Activated CD4-positive, alpha-beta T cell treated with anti-CD3 and anti-CD28 coated beads for 24 hours (primary cell): ENCODE measurements around the gene TMEM61.
"Not testable (repeated sequence)": the region's sequence is repeated elsewhere in the genome, so short reads cannot be mapped to it uniquely, and the experiment has no call there.

Experiments used
- DNase-seq, 2 donors: peaks; one replicate each; pipeline ENCODE4 v3.0.0-alpha.2; 2020; ENCODE audit warnings: low read depth in 2 of 2

The TMEM61 gene

DNA sequence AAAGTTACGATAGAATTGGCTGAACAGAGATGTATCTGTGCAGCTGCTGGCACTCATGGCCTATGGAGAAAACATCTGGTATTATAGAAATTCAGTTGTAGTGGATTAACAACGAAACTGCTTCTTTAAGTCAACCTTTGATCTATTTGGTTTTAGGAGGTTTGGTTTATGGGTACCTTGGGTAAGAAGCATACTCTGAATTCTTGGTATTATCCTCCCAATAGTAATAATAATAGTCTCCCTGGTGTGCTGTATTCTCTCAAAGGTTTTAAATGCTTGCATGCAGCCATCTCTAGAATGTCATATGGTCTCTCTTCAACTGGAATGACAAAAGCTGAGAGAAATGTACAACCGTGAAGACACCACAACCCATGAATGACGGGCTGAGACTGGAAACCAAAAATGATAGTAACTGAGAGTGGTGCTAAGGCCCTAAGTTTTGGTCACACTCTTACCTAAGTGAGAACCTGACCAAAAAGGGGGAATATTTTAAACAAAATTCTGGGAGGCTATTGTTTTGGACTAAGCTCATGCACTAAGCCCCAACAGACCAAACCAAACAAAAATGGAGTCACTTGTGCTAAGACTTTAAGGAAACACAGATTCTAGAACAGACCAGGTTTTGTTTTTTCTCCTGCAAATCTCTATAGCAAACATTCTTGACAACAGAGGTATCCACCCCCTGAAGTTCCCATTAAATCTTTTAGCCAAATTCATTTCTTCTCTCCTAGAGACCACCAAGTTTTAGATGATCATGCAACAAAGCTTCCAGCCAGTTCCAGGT, 17.6 kb upstream of the TMEM61 start:
- DNase-seq = no peak

DNA sequence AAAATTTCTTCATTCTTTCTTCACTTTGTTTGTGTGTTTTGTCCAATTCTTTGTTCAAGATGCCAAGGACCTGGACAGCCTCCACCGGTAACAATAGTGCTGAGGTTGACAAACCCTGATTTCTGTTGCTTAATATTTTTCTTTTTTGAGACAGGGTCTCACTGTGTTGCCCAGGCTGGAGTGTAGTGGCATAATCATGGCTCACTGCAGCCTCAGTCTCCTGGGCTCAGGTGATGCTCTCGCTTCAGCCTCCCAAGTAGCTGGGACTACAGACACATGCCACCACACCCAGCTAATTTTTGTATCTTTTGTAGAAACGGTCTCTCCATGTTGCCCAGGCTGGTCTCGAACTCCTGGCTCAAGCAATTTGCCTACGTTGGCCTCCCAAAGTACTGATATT, 16.6 kb upstream of the TMEM61 start:
- not testable (repeated sequence) for DNase-seq

DNA sequence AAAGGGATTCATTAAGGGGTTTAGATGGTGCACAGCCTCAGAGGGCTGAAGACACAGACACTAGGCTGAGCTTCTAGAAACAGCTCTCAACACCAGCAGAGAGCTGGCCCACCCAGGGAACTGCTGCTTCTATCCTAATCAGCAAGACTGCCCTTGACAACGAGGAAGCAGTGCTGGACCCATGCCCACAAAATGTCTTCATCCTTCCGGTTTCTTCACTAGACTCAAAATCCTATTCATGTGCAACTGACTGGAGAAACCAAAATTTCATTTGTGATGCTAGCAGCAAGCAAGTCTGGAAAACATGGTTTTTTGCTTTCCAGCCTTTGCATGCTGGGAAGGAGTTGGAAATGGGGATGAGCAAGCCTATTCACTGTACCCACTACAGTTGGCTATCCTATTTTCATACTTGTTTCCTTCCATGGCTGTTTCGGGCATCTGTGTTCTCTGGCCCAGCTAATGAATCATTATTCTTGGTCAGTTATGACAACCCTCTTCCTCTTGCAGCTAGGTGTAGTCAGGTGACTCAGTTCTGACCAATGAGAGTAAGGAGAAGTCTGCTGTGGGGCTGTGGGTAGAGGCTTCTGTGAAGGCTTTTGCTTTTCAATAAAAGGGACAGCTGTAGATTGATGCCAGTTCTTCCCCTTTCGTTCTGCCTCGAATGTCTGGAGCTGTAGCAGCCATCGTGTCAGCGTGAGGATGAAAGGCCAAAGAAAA, 14.6 kb upstream of the TMEM61 start:
- no peak for DNase-seq

DNA sequence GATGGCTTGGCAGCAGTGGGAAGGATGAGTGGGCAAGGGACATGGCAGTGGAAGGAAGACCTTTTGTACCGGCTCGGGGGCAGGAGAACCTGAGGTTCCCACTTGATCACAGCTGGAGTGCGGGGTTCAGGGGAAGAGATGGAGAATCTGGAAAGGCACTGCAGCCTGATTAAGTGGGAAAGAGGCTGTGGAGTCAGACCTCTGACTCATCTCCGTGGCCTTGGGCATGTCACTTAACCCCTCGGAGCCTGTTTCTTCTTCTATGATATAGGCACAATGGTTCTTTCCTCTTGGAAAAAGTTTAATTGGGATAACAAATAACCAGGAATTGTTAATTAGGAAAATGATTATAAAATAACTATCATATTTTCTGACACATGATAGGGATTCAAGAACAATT, 13.1 kb upstream of the TMEM61 start:
- no peak for DNase-seq

DNA sequence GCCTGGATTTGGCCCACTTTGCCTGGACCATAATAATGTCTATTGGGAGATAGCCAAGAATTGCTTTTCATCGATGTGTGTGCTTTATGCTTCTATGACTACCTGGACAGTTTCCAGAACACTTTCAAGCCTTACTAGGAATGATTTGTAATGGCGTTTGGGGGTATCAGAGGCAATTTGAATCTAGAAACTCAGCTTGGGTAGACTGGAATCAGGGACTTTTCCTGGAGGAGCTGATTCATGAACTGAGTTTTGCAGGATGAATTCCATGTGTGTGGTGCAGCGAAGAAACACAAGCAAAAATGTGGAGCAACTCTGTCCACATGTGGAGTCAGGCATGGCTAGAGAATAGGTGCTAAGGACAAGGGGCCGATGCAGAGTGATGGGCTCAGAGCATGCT, 11.9 kb upstream of the TMEM61 start:
- no peak for DNase-seq

DNA sequence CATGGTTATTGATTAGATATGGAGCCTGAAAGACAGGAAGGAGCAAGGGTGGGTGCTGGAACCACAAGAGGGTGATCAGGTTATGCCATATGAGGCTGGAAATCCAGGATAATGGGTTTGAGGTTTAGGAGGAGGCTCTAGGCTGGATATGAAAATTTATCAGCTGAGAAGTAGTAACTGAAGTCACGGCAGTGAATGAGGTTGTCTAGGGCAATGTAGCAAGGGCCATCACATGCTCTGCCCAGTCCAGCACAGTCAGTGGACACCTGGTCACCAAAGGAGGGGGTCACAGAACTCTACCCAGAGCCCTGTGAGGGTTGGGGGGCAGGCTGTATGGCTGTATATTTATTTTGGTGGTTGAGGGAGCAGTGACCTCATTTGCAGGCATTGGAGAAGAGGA, 10.5 kb upstream of the TMEM61 start:
- DNase-seq = no peak

DNA sequence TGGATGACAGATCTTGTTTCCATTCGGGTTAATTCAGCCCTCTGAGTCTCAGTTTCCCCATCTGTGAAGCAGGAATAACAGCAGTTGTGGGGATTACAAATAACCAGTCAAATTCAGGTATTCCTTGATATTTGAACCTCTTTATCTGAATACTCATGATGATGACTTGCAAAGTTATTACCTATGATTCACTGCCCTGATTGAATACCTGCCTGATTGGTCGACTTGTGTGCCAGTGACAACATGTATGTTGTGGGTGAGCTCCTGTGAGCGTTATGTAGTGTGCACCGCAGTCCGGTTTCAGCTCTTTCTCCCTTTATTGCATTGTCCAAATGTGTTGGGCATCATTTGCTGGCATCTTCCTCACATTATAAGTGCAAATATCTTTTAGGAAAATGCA, 9.5 kb upstream of the TMEM61 start:
- no peak for DNase-seq

DNA sequence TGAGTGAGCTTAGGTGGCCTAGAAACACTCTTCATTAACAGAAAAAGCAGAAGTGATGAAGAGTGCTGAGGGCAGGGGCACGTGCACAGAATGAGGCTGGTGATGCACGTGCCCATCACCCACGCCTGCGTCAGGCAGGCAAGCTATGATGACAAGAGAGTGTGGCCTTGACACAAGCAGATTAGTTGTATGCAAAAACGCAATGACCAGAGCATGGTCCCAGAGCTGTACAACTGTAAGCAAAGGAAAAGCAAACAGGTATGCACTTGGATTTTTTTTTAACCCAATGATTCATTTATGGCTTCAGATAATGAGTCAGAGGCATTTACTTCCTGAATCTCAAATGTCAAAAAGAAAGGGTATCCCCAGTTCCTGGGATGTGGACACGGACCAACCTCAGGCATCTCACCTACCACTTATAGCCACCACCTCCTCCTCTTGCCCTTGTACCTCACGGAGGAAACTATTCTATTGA, 9.1 kb upstream of the TMEM61 start:
- no peak for DNase-seq

DNA sequence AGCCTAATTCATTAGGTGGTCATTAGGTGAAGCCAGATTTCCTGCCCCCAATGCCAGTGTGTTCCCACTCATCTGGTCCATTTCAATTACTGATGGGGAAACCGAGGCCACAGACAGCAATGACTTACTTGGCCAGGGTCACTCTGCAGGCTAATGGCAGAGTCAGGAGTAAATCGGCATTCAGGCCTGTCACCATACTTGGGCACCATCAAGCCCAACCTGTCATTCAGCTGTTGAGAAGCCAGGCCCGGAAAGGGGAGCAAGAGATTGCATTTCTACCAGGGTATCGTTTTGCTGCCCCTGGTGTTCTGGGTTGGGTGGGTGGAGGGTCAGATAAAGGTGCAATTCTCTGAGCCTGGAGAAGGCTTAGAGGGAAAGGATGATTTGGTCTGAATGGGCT, 8.0 kb upstream of the TMEM61 start:
- no peak for DNase-seq

DNA sequence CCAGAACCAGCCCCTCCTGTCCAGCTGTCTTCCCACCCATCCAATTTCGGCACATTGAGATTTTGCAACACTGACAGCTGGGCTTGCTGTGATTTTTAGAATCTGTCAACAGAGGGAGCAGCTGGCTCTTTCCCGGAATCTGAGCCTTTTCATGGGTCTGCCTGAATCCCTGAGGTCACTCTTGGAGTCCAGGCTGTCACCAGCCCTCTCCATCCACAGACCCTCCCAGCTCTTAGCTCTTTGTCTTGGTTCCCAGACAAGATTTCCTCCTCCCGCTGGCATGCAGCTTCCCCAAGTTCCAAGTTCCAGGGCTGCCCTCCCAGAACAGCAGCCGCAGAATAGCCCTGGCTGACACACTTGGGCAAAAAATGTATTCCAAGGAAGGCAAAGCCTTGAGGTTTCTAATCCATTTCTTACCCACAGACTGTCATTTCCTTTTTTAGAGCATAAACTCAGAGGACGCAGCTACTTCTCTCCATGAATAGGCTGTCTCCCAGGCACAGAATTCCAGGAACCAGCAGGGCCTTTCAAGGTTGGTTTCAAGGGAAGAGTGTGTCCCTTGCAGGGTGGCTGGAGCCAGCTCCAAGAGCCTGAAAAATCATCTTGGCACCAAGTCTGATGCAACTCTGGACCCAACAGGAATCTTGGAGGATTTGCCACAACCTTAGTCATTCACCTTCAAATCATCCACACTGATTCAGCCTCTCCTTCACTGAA, 7.1 kb upstream of the TMEM61 start:
- no peak for DNase-seq

DNA sequence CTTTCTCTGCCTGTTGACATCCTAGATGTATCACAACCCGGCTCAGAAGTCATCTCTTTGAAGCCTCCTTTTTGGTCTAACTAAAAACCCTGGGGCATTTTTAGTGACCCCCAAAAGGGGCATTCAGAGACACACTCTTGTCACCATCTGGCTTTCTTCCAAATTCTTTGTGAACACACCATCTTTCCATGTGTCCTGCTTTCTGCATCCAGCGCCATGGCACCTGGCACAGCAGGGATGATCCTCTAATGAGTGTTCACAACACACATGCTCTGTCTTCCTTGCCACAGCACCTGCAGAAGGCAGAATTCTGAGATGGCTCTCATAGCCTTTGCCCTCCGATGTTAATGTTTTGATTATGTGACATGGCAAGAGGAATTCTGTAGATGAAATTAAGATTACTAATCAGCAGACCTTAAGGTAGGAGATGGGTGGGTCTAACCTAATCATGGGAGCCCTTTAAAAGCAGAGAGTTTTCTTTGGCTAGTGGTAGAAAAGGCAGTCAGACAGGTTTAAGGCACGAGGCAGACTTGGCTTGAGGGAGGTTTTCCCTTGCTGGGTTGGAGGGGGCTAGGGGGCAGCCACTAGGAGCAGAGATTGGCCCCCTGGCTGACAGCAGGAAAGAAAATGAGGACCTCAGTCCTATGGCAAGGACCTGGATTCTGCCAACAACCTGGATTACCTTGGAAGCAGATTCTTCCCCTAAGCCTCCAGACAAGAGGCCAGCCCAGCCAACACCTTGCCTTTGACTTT, 4.9 kb upstream of the TMEM61 start:
- DNase-seq = no peak

DNA sequence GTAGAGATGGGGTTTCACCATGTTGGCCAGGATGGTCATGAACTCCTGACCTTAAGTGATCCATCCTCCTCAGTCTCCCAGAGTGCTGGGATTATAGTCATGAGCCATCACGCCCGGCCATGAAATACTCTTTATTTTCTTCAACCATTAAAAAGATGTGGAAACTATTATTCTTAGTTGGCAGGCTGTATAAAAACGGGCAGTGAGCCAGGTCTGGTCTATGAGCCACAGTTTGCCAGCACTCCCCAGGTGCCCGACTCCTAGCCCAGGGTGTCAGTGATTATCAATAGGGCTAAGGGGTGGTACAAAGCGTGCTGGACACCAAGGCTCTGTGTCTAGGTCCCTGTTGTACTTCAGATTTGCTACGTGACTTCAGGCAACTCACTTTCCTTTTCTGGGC, 3.7 kb upstream of the TMEM61 start:
- no peak for DNase-seq

DNA sequence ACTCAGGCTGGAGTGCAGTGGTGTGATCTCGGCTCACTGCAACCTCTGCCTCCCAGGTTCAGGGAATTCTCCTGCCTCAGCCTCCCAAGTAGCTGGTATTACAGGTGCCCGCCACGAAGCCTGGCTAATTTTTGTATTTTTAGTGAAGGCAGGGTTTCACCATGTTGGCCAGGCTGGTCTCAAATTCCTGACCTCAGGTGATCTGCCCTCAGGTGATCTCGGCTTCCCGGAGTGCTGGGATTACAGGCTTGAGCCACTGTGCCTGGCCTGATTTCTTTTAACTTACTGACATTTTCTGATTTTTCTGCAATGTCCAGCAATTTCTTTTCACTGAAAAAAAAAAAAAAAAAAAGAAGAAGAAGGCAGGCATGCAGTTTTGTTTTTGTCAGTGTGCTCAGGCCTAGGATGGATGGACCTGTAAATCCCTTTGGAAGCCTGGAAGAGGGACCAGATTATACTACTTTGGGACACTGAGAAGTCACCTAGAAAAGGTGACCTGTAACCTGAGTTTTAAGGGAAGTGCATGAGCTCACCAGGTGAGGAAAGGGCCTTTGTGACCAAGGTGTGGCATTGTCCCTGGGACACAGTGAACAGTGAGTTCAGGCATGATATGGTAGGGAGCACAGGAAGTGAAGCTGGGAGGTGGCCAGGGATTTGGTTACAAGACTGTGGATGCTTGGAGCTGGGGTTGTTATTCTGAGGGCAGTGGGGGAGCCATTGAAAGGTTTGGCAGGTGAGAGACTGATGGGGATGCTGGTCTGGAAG, 2.7 kb upstream of the TMEM61 start:
- no peak for DNase-seq

DNA sequence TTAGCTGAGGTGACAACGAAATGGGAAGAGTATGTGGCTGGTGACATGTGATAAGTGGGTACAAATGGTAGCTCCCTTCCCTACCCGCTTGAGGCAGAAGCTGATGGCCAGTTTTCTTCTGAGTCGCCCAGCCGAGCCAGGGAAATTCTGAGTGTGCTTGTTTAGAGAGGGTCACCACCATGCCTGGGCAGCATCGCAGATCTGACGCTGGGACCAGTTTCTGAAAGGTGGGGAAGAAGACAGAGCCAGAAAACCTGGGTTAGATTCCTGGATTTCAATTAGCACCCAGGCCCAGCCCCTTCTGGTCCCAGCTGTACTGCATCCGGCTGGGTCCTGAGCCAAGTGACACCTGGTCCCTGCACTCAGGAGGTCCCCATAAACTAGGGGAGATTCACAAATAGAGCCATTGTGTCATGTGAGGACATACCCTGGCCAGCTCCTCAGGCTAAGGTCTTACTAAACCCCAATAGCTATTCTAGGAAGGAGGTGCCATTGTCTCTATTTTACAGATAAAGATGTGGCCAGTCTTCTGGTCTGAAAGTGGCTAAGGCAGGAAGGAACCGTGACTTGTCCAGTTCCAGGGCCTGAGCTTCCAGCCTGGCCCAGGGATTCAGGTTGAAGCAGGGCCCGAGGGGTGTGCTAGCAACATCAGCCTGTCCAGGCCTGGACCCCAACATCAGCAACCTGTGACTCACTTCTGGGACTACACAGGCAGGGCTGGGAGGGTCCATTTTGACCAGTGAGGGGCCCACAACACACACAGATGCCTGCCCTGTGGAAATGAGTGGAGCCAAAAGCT, 1.7 kb upstream of the TMEM61 start:
- no peak for DNase-seq

DNA sequence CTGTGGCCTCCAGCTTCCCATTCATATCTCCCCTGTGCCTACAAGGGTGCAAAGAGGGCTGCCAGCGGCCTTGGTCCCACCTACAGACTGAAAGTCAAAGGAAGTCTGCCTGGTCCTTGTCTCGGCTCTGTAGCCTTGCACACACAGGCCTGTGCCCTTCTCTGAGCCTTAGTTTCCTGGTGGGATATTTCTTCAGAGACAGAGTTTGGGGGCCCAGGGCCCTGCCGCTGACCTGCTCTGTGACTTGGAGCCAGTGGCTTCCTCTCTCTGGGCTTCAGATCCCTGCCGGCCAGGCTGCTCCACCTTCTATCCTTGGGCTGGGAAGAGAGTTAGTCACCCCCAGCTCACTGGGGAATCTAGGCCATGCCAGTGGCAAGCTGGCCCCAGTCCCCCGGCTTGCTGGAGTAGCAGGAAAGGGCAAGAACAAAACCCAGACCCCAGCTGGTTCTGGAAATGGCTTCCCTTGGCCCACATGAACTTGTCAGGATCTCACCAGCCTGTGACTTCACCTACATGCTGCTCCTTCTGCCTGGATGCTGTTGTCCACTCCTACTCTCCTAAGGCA, 1.0 kb upstream of the TMEM61 start:
- no peak for DNase-seq

DNA sequence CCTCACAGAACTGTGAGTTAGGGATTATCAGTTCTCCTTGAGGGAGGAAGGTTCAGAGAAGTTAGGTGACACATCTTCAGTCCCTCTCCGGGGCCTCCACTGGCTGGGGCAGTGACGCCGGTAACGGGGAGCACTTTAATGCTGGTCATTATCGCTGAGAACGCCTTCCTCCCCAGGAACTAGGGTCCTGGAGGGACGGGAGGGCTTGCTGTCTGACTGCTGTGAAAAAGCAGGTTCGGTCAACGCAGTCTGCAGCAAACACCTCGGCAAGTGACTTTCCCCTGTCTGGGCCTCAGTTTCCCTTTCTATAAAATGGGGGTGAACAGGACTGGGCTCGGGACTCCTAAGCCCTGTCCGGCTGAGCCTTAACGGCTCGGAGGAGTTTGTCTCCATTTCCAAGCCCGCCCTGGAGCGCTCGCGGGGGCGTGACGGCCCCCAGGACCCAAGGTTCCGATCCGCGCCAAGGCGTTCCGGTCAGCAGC, 341 bp upstream of the TMEM61 start:
- DNase-seq = no peak

DNA sequence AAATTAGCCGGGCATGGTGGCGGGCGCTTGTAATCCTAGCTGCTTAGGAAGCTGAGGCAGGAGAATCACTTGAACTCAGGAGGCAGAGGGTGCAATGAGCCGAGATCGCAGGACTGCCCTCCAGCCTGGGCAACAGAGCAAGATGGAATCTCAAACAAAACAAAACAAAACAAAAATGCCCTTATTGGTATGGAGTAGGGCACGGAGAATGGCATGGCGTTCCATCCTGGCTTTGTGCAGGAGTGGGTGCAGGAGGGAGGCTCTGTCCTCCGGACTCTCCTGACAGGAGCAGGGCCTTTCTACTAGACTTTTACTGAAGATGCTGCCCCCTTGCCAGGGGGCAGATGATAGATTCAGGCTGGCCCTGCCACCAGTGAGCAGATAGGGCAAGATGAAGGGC, 1.0 kb downstream of the TMEM61 start:
- DNase-seq = no peak

DNA sequence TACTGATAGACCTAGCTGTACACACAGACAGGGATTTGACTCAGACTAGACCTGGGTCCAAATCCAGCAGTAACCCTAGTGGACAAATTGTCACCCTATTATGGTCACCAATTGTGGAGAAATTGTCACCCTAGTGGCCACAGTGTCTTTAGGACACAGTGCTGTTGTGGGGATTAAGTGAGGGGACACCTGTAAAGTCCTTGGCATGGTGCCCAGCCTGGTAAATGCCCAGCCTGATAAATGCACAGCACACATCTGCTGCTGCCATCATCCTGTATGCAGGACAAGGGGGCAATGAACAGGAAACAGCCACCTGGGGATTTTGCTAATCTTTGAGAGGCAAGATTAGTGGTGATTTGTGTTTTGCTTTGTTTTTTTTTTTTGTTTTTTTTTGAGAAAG, 2.3 kb downstream of the TMEM61 start:
- DNase-seq = no peak

DNA sequence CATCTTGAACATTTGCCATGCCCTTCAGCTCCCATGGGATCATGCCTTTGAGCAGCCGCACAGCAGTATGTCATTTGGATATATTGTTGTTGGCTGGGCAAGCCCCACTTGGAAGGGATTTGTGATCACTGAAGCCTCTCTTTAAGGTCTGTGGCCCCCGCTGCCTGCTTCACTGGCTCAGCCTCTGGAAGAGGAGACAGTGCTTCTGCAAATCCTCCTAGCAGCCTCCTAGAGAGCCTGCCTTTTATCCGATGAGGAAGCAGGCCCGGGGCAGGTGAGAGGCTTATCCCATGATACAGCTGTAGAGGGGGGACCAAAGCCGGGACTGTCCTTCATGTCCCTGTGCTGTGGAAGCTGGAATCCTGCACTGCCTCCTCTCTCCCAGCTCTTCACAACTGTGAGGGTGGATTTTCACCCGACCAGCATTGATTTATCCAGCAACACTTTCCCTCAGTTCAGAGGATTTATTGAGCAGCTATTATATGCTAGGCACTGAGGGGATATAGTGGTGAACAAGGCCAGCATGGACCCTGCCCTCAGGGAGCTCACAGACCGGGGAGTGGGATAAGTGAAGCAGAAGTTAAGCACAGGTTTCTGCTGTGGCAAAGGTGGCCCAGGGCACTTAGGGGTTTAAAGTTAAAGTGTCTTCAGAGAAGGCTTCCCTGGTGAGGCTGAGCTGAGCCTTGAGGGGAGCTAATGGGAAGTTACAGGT, 3.9 kb downstream of the TMEM61 start:
- DNase-seq = no peak
